ENCODE data around the gene CAPN12. TPM values are rescaled to one million over a fixed set of nuclear protein-coding genes. Genes with fewer than 3 reads are reported as not detected.
"Not testable (repeated sequence)": the region's sequence is repeated elsewhere in the genome, so short reads cannot be mapped to it uniquely, and the experiment has no call there.

The CAPN12 gene
- total and polyA plus RNA-seq, 4 donors = 0.69 to 2.8 (median 1.8) TPM

- 73% methylated on average over 10 of the region's 11 CpGs for WGBS (ENCODE audit: insufficient coverage)
- H3K4me1 ChIP-seq (ENCODE audit: control insufficient read depth, insufficient read depth, low read length) = no peaks in the 10 kb centered on the region
- no peak overlapping the region for H3K4me3 ChIP-seq (ENCODE audit: low read depth, low read length)
- no peaks in the 10 kb centered on the region for H3K36me3 ChIP-seq (ENCODE audit: control insufficient read depth, insufficient read depth, low read length)
- H3K27ac ChIP-seq (ENCODE audit: low read depth, low read length) = no peak overlapping the region
- no peak for DNase-seq (ENCODE audit: low read depth in 4 of 6, low spot score in 6 of 6)
- no peaks in the 10 kb centered on the region for H3K9me3 ChIP-seq (ENCODE audit: control insufficient read depth, insufficient read depth, low read length)
- no peaks in the 10 kb centered on the region for H3K27me3 ChIP-seq (ENCODE audit: control insufficient read depth, insufficient read depth, low read length)
Measured at GRCh38 chr19:38786572-38787265, 42.4 kb upstream of the CAPN12 start.

- not testable (repeated sequence) for H3K36me3 ChIP-seq (ENCODE audit: control insufficient read depth, insufficient read depth, low read length); H3K4me1 ChIP-seq (ENCODE audit: control insufficient read depth, insufficient read depth, low read length); H3K27me3 ChIP-seq (ENCODE audit: control insufficient read depth, insufficient read depth, low read length); H3K9me3 ChIP-seq (ENCODE audit: control insufficient read depth, insufficient read depth, low read length); H3K27ac ChIP-seq (ENCODE audit: low read depth, low read length); H3K4me3 ChIP-seq (ENCODE audit: low read depth, low read length); DNase-seq (ENCODE audit: low read depth in 4 of 6, low spot score in 6 of 6)
- WGBS (ENCODE audit: insufficient coverage) = 75% methylated on average over 2 of the region's 3 CpGs
Measured at GRCh38 chr19:38786061-38786460, 41.8 kb upstream of the CAPN12 start.

- peaks cover 3% of the 10 kb centered on the region for H3K27me3 ChIP-seq (ENCODE audit: control insufficient read depth, insufficient read depth, low read length)
- H3K9me3 ChIP-seq (ENCODE audit: control insufficient read depth, insufficient read depth, low read length) = no peaks in the 10 kb centered on the region
- H3K27ac ChIP-seq (ENCODE audit: low read depth, low read length) = no peak overlapping the region
- H3K4me3 ChIP-seq (ENCODE audit: low read depth, low read length) = no peak overlapping the region
- H3K4me1 ChIP-seq (ENCODE audit: control insufficient read depth, insufficient read depth, low read length) = no peaks in the 10 kb centered on the region
- DNase-seq (ENCODE audit: low read depth in 4 of 6, low spot score in 6 of 6) = no peak
- 96% methylated on average over 7 of the region's 7 CpGs for WGBS (ENCODE audit: insufficient coverage)
- no peaks in the 10 kb centered on the region for H3K36me3 ChIP-seq (ENCODE audit: control insufficient read depth, insufficient read depth, low read length)
Measured at GRCh38 chr19:38785187-38785699, 41.0 kb upstream of the CAPN12 start.

GRCh38 chr19:38784224-38784623, 40.0 kb upstream of the CAPN12 start:
- H3K27me3 ChIP-seq (ENCODE audit: control insufficient read depth, insufficient read depth, low read length) = peaks cover 6% of the 10 kb centered on the region
- H3K9me3 ChIP-seq (ENCODE audit: control insufficient read depth, insufficient read depth, low read length) = no peaks in the 10 kb centered on the region
- 93% methylated on average over 2 of the region's 3 CpGs for WGBS (ENCODE audit: insufficient coverage)
- no peak overlapping the region for H3K4me3 ChIP-seq (ENCODE audit: low read depth, low read length)
- no peaks in the 10 kb centered on the region for H3K36me3 ChIP-seq (ENCODE audit: control insufficient read depth, insufficient read depth, low read length)
- no peaks in the 10 kb centered on the region for H3K4me1 ChIP-seq (ENCODE audit: control insufficient read depth, insufficient read depth, low read length)
- DNase-seq (ENCODE audit: low read depth in 4 of 6, low spot score in 6 of 6) = no peak
- no peak overlapping the region for H3K27ac ChIP-seq (ENCODE audit: low read depth, low read length)

- H3K27ac ChIP-seq (ENCODE audit: low read depth, low read length); H3K9me3 ChIP-seq (ENCODE audit: control insufficient read depth, insufficient read depth, low read length); H3K4me1 ChIP-seq (ENCODE audit: control insufficient read depth, insufficient read depth, low read length); H3K36me3 ChIP-seq (ENCODE audit: control insufficient read depth, insufficient read depth, low read length); H3K27me3 ChIP-seq (ENCODE audit: control insufficient read depth, insufficient read depth, low read length); H3K4me3 ChIP-seq (ENCODE audit: low read depth, low read length); DNase-seq (ENCODE audit: low read depth in 4 of 6, low spot score in 6 of 6): not testable (repeated sequence)
- WGBS (ENCODE audit: insufficient coverage) = 85% methylated on average over 2 of the region's 13 CpGs
Measured at GRCh38 chr19:38782212-38782611, 37.9 kb upstream of the CAPN12 start.

- no peaks in the 10 kb centered on the region for H3K9me3 ChIP-seq (ENCODE audit: control insufficient read depth, insufficient read depth, low read length)
- H3K36me3 ChIP-seq (ENCODE audit: control insufficient read depth, insufficient read depth, low read length) = no peaks in the 10 kb centered on the region
- H3K27me3 ChIP-seq (ENCODE audit: control insufficient read depth, insufficient read depth, low read length) = peaks cover 6% of the 10 kb centered on the region
- H3K4me1 ChIP-seq (ENCODE audit: control insufficient read depth, insufficient read depth, low read length) = no peaks in the 10 kb centered on the region
- H3K27ac ChIP-seq (ENCODE audit: low read depth, low read length) = no peak overlapping the region
- 89% methylated on average over 6 of the region's 7 CpGs for WGBS (ENCODE audit: insufficient coverage)
- no peak overlapping the region for H3K4me3 ChIP-seq (ENCODE audit: low read depth, low read length)
- DNase-seq (ENCODE audit: low read depth in 4 of 6, low spot score in 6 of 6) = no peak
Measured at GRCh38 chr19:38781058-38781457, 36.8 kb upstream of the CAPN12 start.

- Histone ChIP-seq H3K4me1 (ENCODE audit: control insufficient read depth, insufficient read depth, low read length) (no peaks in the 10 kb centered on the region), H3K9me3 (ENCODE audit: control insufficient read depth, insufficient read depth, low read length) (no peaks in the 10 kb centered on the region), H3K36me3 (ENCODE audit: control insufficient read depth, insufficient read depth, low read length) (no peaks in the 10 kb centered on the region), H3K27ac (ENCODE audit: low read depth, low read length) (no peak overlapping the region), H3K27me3 (ENCODE audit: control insufficient read depth, insufficient read depth, low read length) (peaks cover 6% of the 10 kb centered on the region), H3K4me3 (ENCODE audit: low read depth, low read length) (no peak overlapping the region)
- DNase-seq (ENCODE audit: low read depth in 4 of 6, low spot score in 6 of 6) = no peak
- WGBS (ENCODE audit: insufficient coverage) = 90% methylated on average over 5 of the region's 7 CpGs
Measured at GRCh38 chr19:38780443-38780842, 36.2 kb upstream of the CAPN12 start.

- no peaks in the 10 kb centered on the region for H3K9me3 ChIP-seq (ENCODE audit: control insufficient read depth, insufficient read depth, low read length)
- H3K27ac ChIP-seq (ENCODE audit: low read depth, low read length) = no peak overlapping the region
- 48% methylated on average over 7 of the region's 7 CpGs for WGBS (ENCODE audit: insufficient coverage)
- H3K4me3 ChIP-seq (ENCODE audit: low read depth, low read length) = no peak overlapping the region
- no peaks in the 10 kb centered on the region for H3K36me3 ChIP-seq (ENCODE audit: control insufficient read depth, insufficient read depth, low read length)
- DNase-seq (ENCODE audit: low read depth in 4 of 6, low spot score in 6 of 6) = no peak
- peaks cover 6% of the 10 kb centered on the region for H3K27me3 ChIP-seq (ENCODE audit: control insufficient read depth, insufficient read depth, low read length)
- H3K4me1 ChIP-seq (ENCODE audit: control insufficient read depth, insufficient read depth, low read length) = no peaks in the 10 kb centered on the region
Measured at GRCh38 chr19:38778733-38779132, 34.5 kb upstream of the CAPN12 start.

GRCh38 chr19:38774181-38774950, 30.1 kb upstream of the CAPN12 start:
- Histone ChIP-seq H3K36me3 (ENCODE audit: control insufficient read depth, insufficient read depth, low read length) (no peaks in the 10 kb centered on the region), H3K9me3 (ENCODE audit: control insufficient read depth, insufficient read depth, low read length) (no peaks in the 10 kb centered on the region), H3K27ac (ENCODE audit: low read depth, low read length) (no peak overlapping the region), H3K4me1 (ENCODE audit: control insufficient read depth, insufficient read depth, low read length) (peaks cover 8% of the 10 kb centered on the region), H3K27me3 (ENCODE audit: control insufficient read depth, insufficient read depth, low read length) (no peaks in the 10 kb centered on the region), H3K4me3 (ENCODE audit: low read depth, low read length) (no peak overlapping the region)
- no peak for DNase-seq (ENCODE audit: low read depth in 4 of 6, low spot score in 6 of 6)
- 83% methylated on average over 8 of the region's 13 CpGs for WGBS (ENCODE audit: insufficient coverage)

All from spinal cord (tissue), 10 donors.